ENCODE results near the gene ARFRP1.
"Not testable (repeated sequence)": the region's sequence is repeated elsewhere in the genome, so short reads cannot be mapped to it uniquely, and the experiment has no call there.

The ARFRP1 gene

GRCh38 chr20:63653041-63653973, 54.5 kb downstream of the ARFRP1 start, which contains the start of gene STMN3:
Gene STMN3 (minus strand): TSS chr20:63653424. CDS start chr20:63653345, 79 bp downstream.
- DNase-seq: peak; percentile 59 to 61

GRCh38 chr20:63652192-63652980, 55.4 kb downstream of the ARFRP1 start:
- DNase-seq: no peak

DNA sequence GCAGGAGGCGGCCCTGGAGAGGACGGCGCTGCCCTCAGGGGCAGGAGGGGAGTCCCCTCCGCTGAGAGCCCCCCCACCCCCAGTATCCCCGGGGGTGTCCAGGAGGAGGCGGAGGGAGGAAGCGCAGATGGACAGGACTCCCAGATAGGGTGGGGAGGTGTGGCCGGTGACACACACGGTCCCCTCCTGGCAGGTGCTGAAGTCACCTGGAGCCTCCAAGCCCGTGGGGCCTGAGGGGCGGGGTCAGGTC, 55.9 kb downstream of the ARFRP1 start:
- DNase-seq: no peak

- not testable (repeated sequence) for DNase-seq
These were observed 57.3 kb downstream of the ARFRP1 start for GRCh38 chr20:63650486-63650885.

- no peak for DNase-seq
These were observed 58.7 kb downstream of the ARFRP1 start for GRCh38 chr20:63648895-63649589.
